HEK293 (cell line): ENCODE results near the gene KIAA0232.

ENCODE experiments used
- CTCF ChIA-PET: fragments of 350-600 bp; formaldehyde crosslinking; extraction: SDS; loops from one replicate; lab custom pipeline; 2021; ENCODE audit warnings: antibody characterized with exemption; lab: Yijun Ruan, JAX
- POLR2A ChIA-PET: fragments of 300-600 bp; formaldehyde crosslinking; extraction: SDS; loops from one replicate; lab custom pipeline; 2020; ENCODE audit warnings: antibody characterized with exemption, inconsistent platforms; lab: Yijun Ruan, JAX
- H3K27ac ChIP-seq: fragments of 200-500 bp; sonication (Bioruptor generic); 2 replicates; pipeline ENCODE4 v1.5.1; 2014; ENCODE audit warnings: low read depth, low read length, control low read depth, inconsistent platforms; ENCODE audit errors: extremely low read depth
- H3K36me3 ChIP-seq, 2 experiments: fragments of 200-500 bp in 1 of 2; sonication (Bioruptor generic) in 1 of 2; 1 replicate in 1 of 2; 2 replicates in 1 of 2; pipeline ENCODE4 v1.5.1; 2014 to 2017; ENCODE audit warnings: inconsistent platforms in 2 of 2, low read length in 2 of 2; ENCODE audit not compliant: control insufficient read depth in 2 of 2, insufficient read depth in 1 of 2
- H3K4me1 ChIP-seq: fragments of 200-500 bp; sonication (Bioruptor generic); 2 replicates; pipeline ENCODE4 v1.5.1; 2014; ENCODE audit warnings: mild to moderate bottlenecking, low read length, inconsistent platforms; ENCODE audit not compliant: control insufficient read depth, insufficient read depth
- H3K4me3 ChIP-seq: 2 replicates; pipeline ENCODE4 v1.5.1; 2011; ENCODE audit warnings: low read depth, mild to moderate bottlenecking, control low read depth, low read length, moderate library complexity
- H3K9me3 ChIP-seq: fragments of 200-500 bp; sonication (Bioruptor generic); 2 replicates; pipeline ENCODE4 v1.5.1; 2014; ENCODE audit warnings: low read depth, low read length, inconsistent platforms; ENCODE audit not compliant: control insufficient read depth, insufficient read depth
- GFI1B ChIP-seq: fragments of 450-650 bp; formaldehyde crosslinking; IDR thresholded peaks from 2 replicates; pipeline ENCODE4 v1.5.1; 2016; ENCODE audit warnings: missing biosample characterization, missing genetic modification characterization
- GLI2 ChIP-seq: fragments of 450-650 bp; formaldehyde crosslinking; IDR thresholded peaks from 2 replicates; pipeline ENCODE4; 2017; ENCODE audit warnings: missing biosample characterization, missing genetic modification characterization, low read depth, borderline replicate concordance
- TRIM28 ChIP-seq: IDR thresholded peaks from 2 replicates; pipeline ENCODE4 v1.6.1; 2011; ENCODE audit warnings: low read length, control low read depth, borderline replicate concordance
- ZNF16 ChIP-seq: fragments of 450-650 bp; formaldehyde crosslinking; IDR thresholded peaks from 2 replicates; pipeline ENCODE4 v1.5.1; 2016; ENCODE audit warnings: low read depth, missing biosample characterization, missing genetic modification characterization
- ZNF174 ChIP-seq: fragments of 450-650 bp; formaldehyde crosslinking; IDR thresholded peaks from 2 replicates; pipeline ENCODE4 v1.5.0; 2017; ENCODE audit warnings: missing biosample characterization, mild to moderate bottlenecking, missing genetic modification characterization
- ZNF221 ChIP-seq: fragments of 450-650 bp; formaldehyde crosslinking; IDR thresholded peaks from 2 replicates; pipeline ENCODE4 v1.5.1; 2017; ENCODE audit warnings: missing biosample characterization, missing genetic modification characterization, borderline replicate concordance
- ZNF560 ChIP-seq: fragments of 450-650 bp; formaldehyde crosslinking; IDR thresholded peaks from 2 replicates; pipeline ENCODE4 v1.5.1; 2017; ENCODE audit warnings: missing biosample characterization, missing genetic modification characterization, borderline replicate concordance
- ZNF571 ChIP-seq: fragments of 450-650 bp; formaldehyde crosslinking; IDR thresholded peaks from 2 replicates; pipeline ENCODE4 v1.5.0; 2017; ENCODE audit warnings: missing biosample characterization, missing genetic modification characterization
- ZSCAN30 ChIP-seq: fragments of 450-650 bp; IDR thresholded peaks from 2 replicates; pipeline ENCODE4 v1.5.1; 2018; ENCODE audit warnings: missing biosample characterization, mild to moderate bottlenecking, missing genetic modification characterization, moderate library complexity
- TF ChIP-seq, protein P1 (sequence below): fragments of 450-650 bp; formaldehyde crosslinking; IDR thresholded peaks from 2 replicates; pipeline ENCODE4 v1.5.1; 2016; ENCODE audit warnings: missing biosample characterization, missing genetic modification characterization, borderline replicate concordance
- TF ChIP-seq, protein P2 (sequence below): fragments of 450-650 bp; formaldehyde crosslinking; IDR thresholded peaks from 2 replicates; pipeline ENCODE4; 2016; ENCODE audit warnings: missing biosample characterization, missing genetic modification characterization
- TF ChIP-seq, protein P3 (sequence below): fragments of 450-650 bp; formaldehyde crosslinking; IDR thresholded peaks from 2 replicates; pipeline ENCODE4 v1.5.1; 2016; ENCODE audit warnings: missing biosample characterization, missing genetic modification characterization
- TF ChIP-seq, protein P4 (sequence below): fragments of 450-650 bp; formaldehyde crosslinking; IDR thresholded peaks from 2 replicates; pipeline ENCODE4 v1.5.1; 2017; ENCODE audit warnings: missing biosample characterization, missing genetic modification characterization
- TF ChIP-seq, protein P5 (sequence below): fragments of 450-650 bp; formaldehyde crosslinking; IDR thresholded peaks from 2 replicates; pipeline ENCODE4 v1.5.1; 2016; ENCODE audit warnings: missing biosample characterization, missing genetic modification characterization

The KIAA0232 gene

DNA sequence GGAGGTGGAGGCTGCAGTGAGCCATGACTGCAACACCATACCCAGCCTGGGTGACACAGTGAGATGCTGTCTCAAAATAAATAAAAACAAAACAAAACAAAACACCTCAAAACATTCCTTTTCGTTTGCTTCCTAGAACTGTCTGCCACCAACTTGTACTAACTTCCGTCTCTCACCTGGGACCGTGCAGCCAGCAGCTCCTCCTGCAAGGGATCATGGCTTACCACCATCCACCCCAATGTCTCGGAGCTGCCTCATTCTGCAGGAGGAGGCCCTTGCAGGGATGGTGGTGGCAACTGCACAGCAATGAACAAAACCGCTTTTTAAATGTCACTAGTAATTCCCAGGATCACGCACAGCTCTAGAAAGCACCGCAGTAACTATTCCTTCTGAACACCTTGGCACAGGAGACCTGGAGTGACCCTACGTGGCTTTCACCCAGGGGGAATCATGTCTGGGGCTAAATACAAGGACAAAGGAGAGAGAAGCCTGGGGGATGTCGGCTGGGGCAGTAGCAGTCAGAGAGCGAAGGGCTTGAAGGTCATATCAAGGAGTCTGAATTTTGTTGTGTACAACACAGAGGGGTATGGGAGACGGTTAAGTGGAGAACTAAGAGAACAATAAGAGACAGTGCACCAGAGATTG is 17.4 kb upstream of the KIAA0232 start (continued):
- TF ChIP-seq ZNF571 (tag by site-specific recombination) = no peak
- TF ChIP-seq, protein P1, sequence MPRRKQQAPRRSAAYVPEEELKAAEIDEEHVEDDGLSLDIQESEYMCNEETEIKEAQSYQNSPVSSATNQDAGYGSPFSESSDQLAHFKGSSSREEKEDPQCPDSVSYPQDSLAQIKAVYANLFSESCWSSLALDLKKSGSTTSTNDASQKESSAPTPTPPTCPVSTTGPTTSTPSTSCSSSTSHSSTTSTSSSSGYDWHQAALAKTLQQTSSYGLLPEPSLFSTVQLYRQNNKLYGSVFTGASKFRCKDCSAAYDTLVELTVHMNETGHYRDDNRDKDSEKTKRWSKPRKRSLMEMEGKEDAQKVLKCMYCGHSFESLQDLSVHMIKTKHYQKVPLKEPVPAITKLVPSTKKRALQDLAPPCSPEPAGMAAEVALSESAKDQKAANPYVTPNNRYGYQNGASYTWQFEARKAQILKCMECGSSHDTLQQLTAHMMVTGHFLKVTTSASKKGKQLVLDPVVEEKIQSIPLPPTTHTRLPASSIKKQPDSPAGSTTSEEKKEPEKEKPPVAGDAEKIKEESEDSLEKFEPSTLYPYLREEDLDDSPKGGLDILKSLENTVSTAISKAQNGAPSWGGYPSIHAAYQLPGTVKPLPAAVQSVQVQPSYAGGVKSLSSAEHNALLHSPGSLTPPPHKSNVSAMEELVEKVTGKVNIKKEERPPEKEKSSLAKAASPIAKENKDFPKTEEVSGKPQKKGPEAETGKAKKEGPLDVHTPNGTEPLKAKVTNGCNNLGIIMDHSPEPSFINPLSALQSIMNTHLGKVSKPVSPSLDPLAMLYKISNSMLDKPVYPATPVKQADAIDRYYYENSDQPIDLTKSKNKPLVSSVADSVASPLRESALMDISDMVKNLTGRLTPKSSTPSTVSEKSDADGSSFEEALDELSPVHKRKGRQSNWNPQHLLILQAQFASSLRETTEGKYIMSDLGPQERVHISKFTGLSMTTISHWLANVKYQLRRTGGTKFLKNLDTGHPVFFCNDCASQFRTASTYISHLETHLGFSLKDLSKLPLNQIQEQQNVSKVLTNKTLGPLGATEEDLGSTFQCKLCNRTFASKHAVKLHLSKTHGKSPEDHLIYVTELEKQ (tag by site-specific recombination) = no peak

DNA sequence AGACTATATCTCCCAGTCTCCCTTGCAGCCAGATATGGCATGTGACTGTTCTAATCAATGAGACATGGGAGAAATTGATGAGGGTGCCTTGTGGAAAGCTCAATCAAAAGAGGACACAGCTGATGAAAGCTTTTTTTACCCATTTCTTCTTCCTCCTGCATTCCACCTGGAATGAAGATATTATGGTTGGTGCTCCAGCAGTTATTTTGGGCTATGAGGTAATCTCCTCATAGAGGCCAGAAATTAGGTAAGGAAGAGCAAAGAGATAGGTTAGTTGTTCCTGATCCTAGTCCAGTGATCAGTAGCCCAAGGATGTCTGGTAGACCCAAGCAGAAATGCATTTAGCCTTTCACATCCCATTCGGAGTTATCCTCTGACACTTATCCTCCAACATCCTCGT is 16.8 kb upstream of the KIAA0232 start:
- no peak overlapping the region for H3K27ac ChIP-seq
- H3K36me3 ChIP-seq = no peaks in the 10 kb centered on the region
- ChIA-PET CTCF (no interaction called here), POLR2A (no interaction called here)
- TF ChIP-seq GFI1B (tag by site-specific recombination) (no peak), ZNF16 (tag by site-specific recombination) (no peak), ZNF560 (tag by site-specific recombination) (no peak), TRIM28 (0 out of 2 replicates have a peak, but pooled peaks have one; percentile 32)
- TF ChIP-seq, protein P2, sequence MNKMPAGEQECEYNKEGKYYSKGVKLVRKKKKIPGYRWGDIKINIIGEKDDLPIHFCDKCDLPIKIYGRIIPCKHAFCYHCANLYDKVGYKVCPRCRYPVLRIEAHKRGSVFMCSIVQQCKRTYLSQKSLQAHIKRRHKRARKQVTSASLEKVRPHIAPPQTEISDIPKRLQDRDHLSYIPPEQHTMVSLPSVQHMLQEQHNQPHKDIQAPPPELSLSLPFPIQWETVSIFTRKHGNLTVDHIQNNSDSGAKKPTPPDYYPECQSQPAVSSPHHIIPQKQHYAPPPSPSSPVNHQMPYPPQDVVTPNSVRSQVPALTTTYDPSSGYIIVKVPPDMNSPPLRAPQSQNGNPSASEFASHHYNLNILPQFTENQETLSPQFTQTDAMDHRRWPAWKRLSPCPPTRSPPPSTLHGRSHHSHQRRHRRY (tag by site-specific recombination) = no peak
- TF ChIP-seq, protein P3, sequence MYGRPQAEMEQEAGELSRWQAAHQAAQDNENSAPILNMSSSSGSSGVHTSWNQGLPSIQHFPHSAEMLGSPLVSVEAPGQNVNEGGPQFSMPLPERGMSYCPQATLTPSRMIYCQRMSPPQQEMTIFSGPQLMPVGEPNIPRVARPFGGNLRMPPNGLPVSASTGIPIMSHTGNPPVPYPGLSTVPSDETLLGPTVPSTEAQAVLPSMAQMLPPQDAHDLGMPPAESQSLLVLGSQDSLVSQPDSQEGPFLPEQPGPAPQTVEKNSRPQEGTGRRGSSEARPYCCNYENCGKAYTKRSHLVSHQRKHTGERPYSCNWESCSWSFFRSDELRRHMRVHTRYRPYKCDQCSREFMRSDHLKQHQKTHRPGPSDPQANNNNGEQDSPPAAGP (tag by site-specific recombination) = no peak
- TF ChIP-seq, protein P4, sequence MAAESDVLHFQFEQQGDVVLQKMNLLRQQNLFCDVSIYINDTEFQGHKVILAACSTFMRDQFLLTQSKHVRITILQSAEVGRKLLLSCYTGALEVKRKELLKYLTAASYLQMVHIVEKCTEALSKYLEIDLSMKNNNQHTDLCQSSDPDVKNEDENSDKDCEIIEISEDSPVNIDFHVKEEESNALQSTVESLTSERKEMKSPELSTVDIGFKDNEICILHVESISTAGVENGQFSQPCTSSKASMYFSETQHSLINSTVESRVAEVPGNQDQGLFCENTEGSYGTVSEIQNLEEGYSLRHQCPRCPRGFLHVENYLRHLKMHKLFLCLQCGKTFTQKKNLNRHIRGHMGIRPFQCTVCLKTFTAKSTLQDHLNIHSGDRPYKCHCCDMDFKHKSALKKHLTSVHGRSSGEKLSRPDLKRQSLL = no peak
- TF ChIP-seq, protein P5, sequence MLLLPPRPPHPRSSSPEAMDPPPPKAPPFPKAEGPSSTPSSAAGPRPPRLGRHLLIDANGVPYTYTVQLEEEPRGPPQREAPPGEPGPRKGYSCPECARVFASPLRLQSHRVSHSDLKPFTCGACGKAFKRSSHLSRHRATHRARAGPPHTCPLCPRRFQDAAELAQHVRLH (tag by site-specific recombination) = peak; percentile 50; the same call in 1 of the 2 replicates
- H3K4me1 ChIP-seq = no peaks in the 10 kb centered on the region
- no peaks in the 10 kb centered on the region for H3K9me3 ChIP-seq
- H3K4me3 ChIP-seq = no peak overlapping the region

DNA sequence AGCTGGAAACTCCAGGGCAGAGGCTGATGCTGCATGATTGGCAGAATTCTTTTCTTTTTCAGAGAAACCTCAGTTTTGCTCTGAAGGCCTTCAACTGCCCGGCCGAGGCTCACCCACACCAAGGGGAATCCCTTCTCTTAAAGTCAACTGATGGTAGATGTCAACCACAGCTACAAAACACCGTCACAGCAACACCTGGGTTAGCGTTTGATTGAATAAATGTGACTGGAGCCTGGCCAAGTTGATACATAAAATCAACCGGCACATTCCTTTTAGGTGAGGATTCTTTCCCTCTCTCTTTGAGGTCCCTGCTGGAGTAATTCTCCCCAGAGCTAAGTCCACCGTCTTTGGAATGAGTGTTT is 15.2 kb upstream of the KIAA0232 start:
- Histone ChIP-seq H3K4me3 (no peak overlapping the region), H3K36me3 (no peaks in the 10 kb centered on the region), H3K27ac (no peak overlapping the region), H3K4me1 (no peaks in the 10 kb centered on the region), H3K9me3 (no peaks in the 10 kb centered on the region)
- POLR2A ChIA-PET = no interaction called here
- CTCF ChIA-PET = interaction anchor here (0.7 kb wide), 1 partner anchor 120 kb away, joined by 3 read pairs; no protein-coding TSS in a partner anchor
- no peak for TF ChIP-seq ZNF174 (tag by site-specific recombination)
- no peak for TF ChIP-seq GLI2 (tag by site-specific recombination)
- TF ChIP-seq ZSCAN30 (tag by site-specific recombination) = no peak
- no peak for TF ChIP-seq ZNF221 (tag by site-specific recombination)
